Heart left ventricle (tissue), 13 donors: ENCODE data around the gene PDZD7.

Experiments used
- CTCF ChIP-seq, 12 donors: fragments of 200-600 bp; sonication (generic) in 4 of 12; IDR thresholded peaks; one replicate each; pipeline versions ENCODE4 v1.5.0 to v1.8.0; 2018 to 2022; ENCODE audit warnings: antibody characterized with exemption in 12 of 12, mild to moderate bottlenecking in 5 of 12
- POLR2A ChIP-seq, 2 donors: fragments of 450-650 bp; IDR thresholded peaks; one replicate each; pipeline ENCODE4 v1.6.1; 2017; ENCODE audit warnings: antibody characterized with exemption in 2 of 2, mild to moderate bottlenecking in 2 of 2, moderate library complexity in 2 of 2
- donor health status: ischemic (EF 13 %, LVEDD 7.1; RV severe dilation, severe dysfunction).
- donor health status: DM: no; HTN: yes; CAD: no.
- donor health status: DM: no; HTN: no; CAD: no.
- donor health status: ischemic (EF 25% LVEDD 6.9; RV normal size, moderate dysfunction).
- donor health status: ischemic (EF 25% LVEDD 5.7; RV mildly dilated, moderate dysfunction).
- donor health status: ischemic (EF 35%, LVEDD 5.7; RV mildly dilated, moderate dysfunction).
- donor health status: nonischemic (EF 11% LVEDD 7.7; RV severe dilation, severe dysfunction).
- donor health status: DM: yes; HTN: yes; CAD: no.
- donor health status: PGD.
- donor health status: ischemic (EF 29% LVEDD 5.4; RV normal size, mild dysfunction).
- donor health status: nonischemic (EF 23%, LVEDD 6.1; RV moderate dilation, normal function).

- peak in 1 of 12 donors; percentile 27 for TF ChIP-seq CTCF (IDR thresholded peaks at IDR 0.05)
- TF ChIP-seq POLR2A (IDR thresholded peaks at IDR 0.05) = peak; percentile 34 to 75
Measured at GRCh38 chr10:101000915-101001658, 29.8 kb downstream of the PDZD7 start.
